SK-N-MC (cell line): ENCODE data around the gene GEMIN7.
"Not testable (repeated sequence)": the region's sequence is repeated elsewhere in the genome, so short reads cannot be mapped to it uniquely, and the experiment has no call there.

Experiments
- DNase-seq: peaks from one replicate; pipeline ENCODE4 v3.0.0-alpha.2; 2011; ENCODE audit warnings: low read depth, low spot score
- H3K27ac ChIP-seq: fragments of 200-600 bp; sonication (generic); 2 replicates; pipeline ENCODE4 v1.5.1; 2016; ENCODE audit warnings: mixed run types
- H3K36me3 ChIP-seq: fragments of 200-600 bp; sonication (generic); 2 replicates; pipeline ENCODE4 v1.6.1; 2017; ENCODE audit warnings: antibody characterized with exemption, low read length, mixed read lengths; ENCODE audit not compliant: insufficient read depth
- H3K4me3 ChIP-seq: fragments of 200-600 bp; sonication (generic); 2 replicates; pipeline ENCODE4 v1.5.1; 2016
- H3K9ac ChIP-seq: fragments of 200-600 bp; sonication (generic); 2 replicates; pipeline ENCODE4 v1.8.0; 2017; ENCODE audit warnings: mixed run types, mixed read lengths; ENCODE audit not compliant: insufficient read length
- H3K9me3 ChIP-seq: fragments of 200-600 bp; sonication (generic); 2 replicates; pipeline ENCODE4 v1.6.1; 2017; ENCODE audit warnings: low read depth, mild to moderate bottlenecking, antibody characterized with exemption, low read length, moderate library complexity, mixed read lengths
- EZH2 ChIP-seq: fragments of 200-600 bp; sonication (generic); IDR thresholded peaks from one replicate; pipeline ENCODE4 v1.6.1; 2017; ENCODE audit warnings: antibody characterized with exemption
- FOXP2 ChIP-seq: optimal IDR thresholded peaks from 2 replicates; pipeline ENCODE3; 2011; ENCODE audit warnings: mild to moderate bottlenecking, moderate library complexity; ENCODE audit not compliant: insufficient read depth; ENCODE audit errors: extremely low read length, control extremely low read depth
- POLR2AphosphoS5 ChIP-seq: IDR thresholded peaks from 2 replicates; pipeline ENCODE4 v1.6.1; 2012; ENCODE audit warnings: mild to moderate bottlenecking, low read depth, low read length, borderline replicate concordance

The GEMIN7 gene

GRCh38 chr19:45101806-45102205 lies 22.7 kb downstream of the GEMIN7 start:
- TF ChIP-seq FOXP2, result no peak
- TF ChIP-seq POLR2AphosphoS5, result no peak

GRCh38 chr19:45102481-45102880 lies 23.4 kb downstream of the GEMIN7 start:
- DNase-seq, result no peak
- no peak for TF ChIP-seq POLR2AphosphoS5
- no peak for TF ChIP-seq EZH2
- TF ChIP-seq FOXP2, result no peak
- H3K4me3 ChIP-seq, result no peak overlapping the region
- 0 out of 2 replicates have a peak, but pooled peaks cover 5% of the 10 kb centered on the region for H3K36me3 ChIP-seq
- no peak overlapping the region for H3K9ac ChIP-seq
- no peak overlapping the region for H3K27ac ChIP-seq
- no peaks in the 10 kb centered on the region for H3K9me3 ChIP-seq

More at GRCh38 chr19:45101806-45102205, 22.7 kb downstream of the GEMIN7 start:
- H3K27ac ChIP-seq, result no peak overlapping the region
- DNase-seq, result no peak
- no peaks in the 10 kb centered on the region for H3K9me3 ChIP-seq
- peak overlapping the region; percentile 26 for H3K9ac ChIP-seq
- H3K4me3 ChIP-seq, result no peak overlapping the region
- 0 out of 2 replicates have a peak, but pooled peaks cover 5% of the 10 kb centered on the region for H3K36me3 ChIP-seq

GRCh38 chr19:45103156-45103507 lies 24.1 kb downstream of the GEMIN7 start:
- Histone ChIP-seq H3K9ac (no peak overlapping the region), H3K4me3 (no peak overlapping the region), H3K9me3 (no peaks in the 10 kb centered on the region), H3K36me3 (0 out of 2 replicates have a peak, but pooled peaks cover 5% of the 10 kb centered on the region), H3K27ac (no peak overlapping the region)
- DNase-seq, result no peak
- no peak for TF ChIP-seq EZH2
- no peak for TF ChIP-seq FOXP2
- TF ChIP-seq POLR2AphosphoS5, result no peak

GRCh38 chr19:45103508-45104319 lies 24.7 kb downstream of the GEMIN7 start:
- no peaks in the 10 kb centered on the region for H3K9me3 ChIP-seq
- no peak overlapping the region for H3K4me3 ChIP-seq
- no peak overlapping the region for H3K27ac ChIP-seq
- H3K9ac ChIP-seq, result no peak overlapping the region
- 0 out of 2 replicates have a peak, but pooled peaks cover 5% of the 10 kb centered on the region for H3K36me3 ChIP-seq
- TF ChIP-seq POLR2AphosphoS5 (no peak), FOXP2 (no peak), EZH2 (no peak)
- DNase-seq, result no peak

- TF ChIP-seq POLR2AphosphoS5 (no peak), EZH2 (no peak), FOXP2 (no peak)
- DNase-seq, result no peak
- Histone ChIP-seq H3K27ac (no peak overlapping the region), H3K9me3 (no peaks in the 10 kb centered on the region), H3K9ac (no peak overlapping the region), H3K4me3 (no peak overlapping the region), H3K36me3 (0 out of 2 replicates have a peak, but pooled peaks cover 5% of the 10 kb centered on the region)
Observed at GRCh38 chr19:45104658-45105349, 25.7 kb downstream of the GEMIN7 start.

GRCh38 chr19:45106363-45106762 lies 27.3 kb downstream of the GEMIN7 start:
- H3K36me3 ChIP-seq, H3K27ac ChIP-seq: not testable (repeated sequence)

GRCh38 chr19:45107621-45108150 lies 28.6 kb downstream of the GEMIN7 start:
- no peaks in the 10 kb centered on the region for H3K36me3 ChIP-seq
- no peaks in the 10 kb centered on the region for H3K9me3 ChIP-seq
- no peak for DNase-seq
- H3K4me3 ChIP-seq, result no peak overlapping the region
- H3K9ac ChIP-seq, result no peak overlapping the region
- TF ChIP-seq POLR2AphosphoS5 (no peak), FOXP2 (no peak), EZH2 (no peak)
- H3K27ac ChIP-seq, result no peak overlapping the region

More at GRCh38 chr19:45106363-45106762, 27.3 kb downstream of the GEMIN7 start:
- H3K4me3 ChIP-seq, H3K9ac ChIP-seq, DNase-seq, H3K9me3 ChIP-seq: not testable (repeated sequence)

GRCh38 chr19:45110851-45111266 lies 31.8 kb downstream of the GEMIN7 start:
- Histone ChIP-seq H3K9ac (no peak overlapping the region), H3K9me3 (no peaks in the 10 kb centered on the region), H3K4me3 (no peak overlapping the region), H3K27ac (no peak overlapping the region), H3K36me3 (no peaks in the 10 kb centered on the region)
- DNase-seq, result no peak
- TF ChIP-seq POLR2AphosphoS5 (no peak), EZH2 (no peak), FOXP2 (no peak)
